Uterus (tissue), 4 donors: ENCODE measurements around the gene RAB6B. TPM values are rescaled to one million over a fixed set of nuclear protein-coding genes. Genes with fewer than 3 reads are reported as not detected.

Experiments
- DNase-seq, 2 donors: peaks; one replicate each; pipeline ENCODE4 v3.0.0-alpha.2; 2019 to 2020
- H3K27ac ChIP-seq, 2 donors: fragments of 200-600 bp; sonication (generic); 1 replicate in 1 of 2; 2 replicates in 1 of 2; pipeline ENCODE4 v1.5.1; 2016 to 2018
- H3K27me3 ChIP-seq, 2 donors: fragments of 200-600 bp; sonication (generic); one replicate each; pipeline ENCODE4 v1.5.1; 2018 to 2019; ENCODE audit warnings: control low read depth in 1 of 2
- H3K36me3 ChIP-seq, 2 donors: fragments of 200-600 bp; sonication (generic); one replicate each; pipeline ENCODE4 v1.5.1; 2019; ENCODE audit warnings: control low read depth in 1 of 2
- H3K4me1 ChIP-seq, 2 donors: fragments of 200-600 bp; sonication (generic); one replicate each; pipeline ENCODE4 v1.5.1; 2018 to 2019; ENCODE audit warnings: control low read depth in 1 of 2
- H3K4me3 ChIP-seq, 2 donors: fragments of 200-600 bp; sonication (generic); 1 replicate in 1 of 2; 2 replicates in 1 of 2; pipeline ENCODE4 v1.5.1; 2018 to 2019; ENCODE audit warnings: mild to moderate bottlenecking in 1 of 2
- H3K9me3 ChIP-seq, 2 donors: fragments of 200-600 bp; sonication (generic); one replicate each; pipeline ENCODE4 v1.5.1; 2019; ENCODE audit warnings: control low read depth in 1 of 2
- POLR2A ChIP-seq, 2 donors: fragments of 450-650 bp; IDR thresholded peaks; one replicate each; pipeline ENCODE4 v1.6.1; 2016; ENCODE audit warnings: antibody characterized with exemption in 2 of 2, mild to moderate bottlenecking in 1 of 2, moderate library complexity in 1 of 2
- intact Hi-C: fragments of 100-400 bp; cut with DNase I; formaldehyde crosslinking; loops from one replicate; pipeline ENCODE4 v1.15.1; 2023; ENCODE audit warnings: low total_unique reads
- total RNA-seq, 4 donors: library from RNA; depleted of rRNA in 3 of 4; stranded (reverse); fragments of >200 nt in 3 of 4; gene quantifications; one replicate each; pipeline versions ENCODE4 v1.1.0 to v1.2.4, GENCODE V29; 2014 to 2023
- TF ChIP-seq, protein P1 (sequence below), 4 experiments: fragments of 200-600 bp in 2 of 4; fragments of 450-650 bp in 2 of 4; sonication (generic) in 2 of 4; IDR thresholded peaks; one replicate each; pipeline ENCODE4 v1.5.1; 2016 to 2019; ENCODE audit warnings: antibody characterized with exemption in 4 of 4, mild to moderate bottlenecking in 2 of 4, moderate library complexity in 1 of 4
- donor health status: DM: yes; HTN: yes; CAD: no.

Gene RAB6B
- total RNA-seq, 4 donors from 2014 or later = 0.29 to 12.0 (median 3.8) TPM

DNA sequence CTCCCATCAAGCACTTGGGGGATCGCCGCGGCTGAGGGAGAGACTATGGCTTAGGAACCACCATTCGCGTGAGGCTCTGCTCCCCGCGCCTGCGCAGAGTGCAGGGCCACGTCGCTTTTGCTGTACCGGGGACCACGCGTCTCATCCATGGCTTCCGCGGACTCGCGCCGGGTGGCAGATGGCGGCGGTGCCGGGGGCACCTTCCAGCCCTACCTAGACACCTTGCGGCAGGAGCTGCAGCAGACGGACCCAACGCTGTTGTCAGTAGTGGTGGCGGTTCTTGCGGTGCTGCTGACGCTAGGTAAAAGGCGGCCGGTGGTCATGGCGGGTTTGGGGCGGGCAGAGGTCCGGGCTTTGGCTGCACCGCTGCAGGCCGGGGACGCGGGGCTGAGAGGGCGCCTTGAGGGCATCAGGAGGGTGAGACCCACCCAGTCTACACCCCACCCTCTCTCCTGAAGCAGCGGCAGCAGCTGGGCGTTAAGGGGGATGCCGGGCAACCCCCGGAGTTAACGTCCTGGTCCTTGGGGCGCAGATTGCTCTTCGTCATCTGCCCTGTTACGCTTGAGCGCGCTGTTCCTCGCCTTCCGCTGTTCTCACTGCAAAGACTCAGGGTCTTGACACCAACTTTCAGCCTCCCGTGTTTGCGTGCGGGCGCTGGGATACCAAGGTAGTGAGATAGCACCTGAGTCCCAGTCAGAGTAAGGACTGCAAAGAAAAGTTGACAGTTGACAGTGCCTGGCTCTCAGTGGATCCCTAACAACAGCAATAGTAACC is 89.8 kb downstream of the RAB6B start, which contains the start of gene SRPRB:
Gene SRPRB, plus strand, starts transcription at position 114 of the 774 bp plus-strand sequence. Its CDS starts 34 bp downstream, at position 148.
- H3K4me1 ChIP-seq = no peaks in the 10 kb centered on the region
- no peaks in the 10 kb centered on the region for H3K36me3 ChIP-seq
- peak; percentile 91 for DNase-seq
- peak within 1 kb of the TSS; percentile 55 to 65 for H3K27ac ChIP-seq
- intact Hi-C loops = no loop called here
- H3K9me3 ChIP-seq = no peaks in the 10 kb centered on the region
- H3K27me3 ChIP-seq = no peaks in the 10 kb centered on the region
- peak within 1 kb of the TSS; percentile 72 to 92 for H3K4me3 ChIP-seq
- TF ChIP-seq POLR2A (IDR thresholded peaks at IDR 0.05) = peak; percentile 35 to 54
- TF ChIP-seq, protein P1, sequence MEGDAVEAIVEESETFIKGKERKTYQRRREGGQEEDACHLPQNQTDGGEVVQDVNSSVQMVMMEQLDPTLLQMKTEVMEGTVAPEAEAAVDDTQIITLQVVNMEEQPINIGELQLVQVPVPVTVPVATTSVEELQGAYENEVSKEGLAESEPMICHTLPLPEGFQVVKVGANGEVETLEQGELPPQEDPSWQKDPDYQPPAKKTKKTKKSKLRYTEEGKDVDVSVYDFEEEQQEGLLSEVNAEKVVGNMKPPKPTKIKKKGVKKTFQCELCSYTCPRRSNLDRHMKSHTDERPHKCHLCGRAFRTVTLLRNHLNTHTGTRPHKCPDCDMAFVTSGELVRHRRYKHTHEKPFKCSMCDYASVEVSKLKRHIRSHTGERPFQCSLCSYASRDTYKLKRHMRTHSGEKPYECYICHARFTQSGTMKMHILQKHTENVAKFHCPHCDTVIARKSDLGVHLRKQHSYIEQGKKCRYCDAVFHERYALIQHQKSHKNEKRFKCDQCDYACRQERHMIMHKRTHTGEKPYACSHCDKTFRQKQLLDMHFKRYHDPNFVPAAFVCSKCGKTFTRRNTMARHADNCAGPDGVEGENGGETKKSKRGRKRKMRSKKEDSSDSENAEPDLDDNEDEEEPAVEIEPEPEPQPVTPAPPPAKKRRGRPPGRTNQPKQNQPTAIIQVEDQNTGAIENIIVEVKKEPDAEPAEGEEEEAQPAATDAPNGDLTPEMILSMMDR (IDR thresholded peaks at IDR 0.05) = peak in 2 of 4 experiments; percentile 16 to 19

DNA sequence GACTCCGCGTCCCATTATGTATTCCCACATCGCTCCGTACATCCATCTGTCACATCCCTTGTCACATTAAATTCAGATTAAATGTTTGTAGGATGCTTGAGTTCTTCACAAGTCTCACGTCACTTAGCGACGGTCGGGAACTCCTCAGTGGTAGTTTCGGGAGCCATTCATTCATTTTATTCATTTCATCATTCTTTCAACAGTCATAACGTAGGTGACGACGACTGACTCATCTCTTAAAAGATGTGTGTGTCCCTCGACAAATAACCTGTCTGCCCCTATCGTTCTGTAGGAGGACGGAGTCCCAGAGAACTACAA is 90.3 kb downstream of the RAB6B start:
- Histone ChIP-seq H3K27me3 (no peaks in the 10 kb centered on the region), H3K27ac (no peak overlapping the region), H3K9me3 (no peaks in the 10 kb centered on the region), H3K36me3 (no peaks in the 10 kb centered on the region), H3K4me3 (peak overlapping the region; percentile 72 to 92), H3K4me1 (no peaks in the 10 kb centered on the region)
- intact Hi-C loops = no loop called here
- TF ChIP-seq POLR2A (IDR thresholded peaks at IDR 0.05) = no peak
- TF ChIP-seq, protein P1 (IDR thresholded peaks at IDR 0.05) = no peak
- DNase-seq = no peak

DNA sequence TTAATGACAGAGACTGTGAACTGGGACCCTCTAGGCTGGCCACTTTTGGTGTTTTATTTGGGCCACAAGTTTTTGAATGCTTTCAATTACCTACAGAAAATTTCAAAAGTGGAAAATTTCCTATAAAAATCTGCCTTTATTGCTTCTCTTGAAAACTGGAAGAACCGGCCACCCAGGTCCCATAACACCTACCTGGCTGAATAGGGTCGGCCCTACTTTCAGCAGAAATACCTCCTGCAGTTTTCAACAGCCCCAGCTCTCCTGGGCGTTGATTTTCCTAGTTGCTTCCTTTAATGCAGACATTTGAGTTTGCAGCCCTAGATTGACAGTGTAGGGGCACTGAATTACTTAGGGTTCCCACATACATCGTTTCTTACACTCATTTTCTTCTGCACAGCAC is 90.8 kb downstream of the RAB6B start:
- Histone ChIP-seq H3K9me3 (no peaks in the 10 kb centered on the region), H3K4me3 (peak overlapping the region in 1 of 2 donors; percentile 72), H3K27me3 (no peaks in the 10 kb centered on the region), H3K27ac (no peak overlapping the region), H3K36me3 (no peaks in the 10 kb centered on the region), H3K4me1 (no peaks in the 10 kb centered on the region)
- TF ChIP-seq POLR2A (IDR thresholded peaks at IDR 0.05) = no peak
- TF ChIP-seq, protein P1 (IDR thresholded peaks at IDR 0.05) = no peak
- DNase-seq = no peak
- intact Hi-C loops = no loop called here

- TF ChIP-seq POLR2A (IDR thresholded peaks at IDR 0.05) = no peak
- TF ChIP-seq, protein P1 (IDR thresholded peaks at IDR 0.05) = no peak
- Histone ChIP-seq H3K27ac (no peak overlapping the region), H3K4me1 (no peaks in the 10 kb centered on the region), H3K36me3 (no peaks in the 10 kb centered on the region), H3K4me3 (no peak overlapping the region), H3K9me3 (no peaks in the 10 kb centered on the region), H3K27me3 (no peaks in the 10 kb centered on the region)
- no peak for DNase-seq
- intact Hi-C loops = no loop called here
Observed at GRCh38 chr3:133803469-133803868, 92.2 kb downstream of the RAB6B start.

- intact Hi-C loops = no loop called here
- no peak for TF ChIP-seq POLR2A (IDR thresholded peaks at IDR 0.05)
- TF ChIP-seq, protein P1 (IDR thresholded peaks at IDR 0.05) = no peak
Observed at GRCh38 chr3:133799794-133800585, 95.7 kb downstream of the RAB6B start.

More at GRCh38 chr3:133799794-133800585, 95.7 kb downstream of the RAB6B start:
- no peaks in the 10 kb centered on the region for H3K4me1 ChIP-seq
- no peaks in the 10 kb centered on the region for H3K27me3 ChIP-seq
- no peak for DNase-seq
- no peaks in the 10 kb centered on the region for H3K36me3 ChIP-seq
- no peak overlapping the region for H3K4me3 ChIP-seq
- H3K27ac ChIP-seq = no peak overlapping the region
- no peaks in the 10 kb centered on the region for H3K9me3 ChIP-seq
